HG03060 (cell line): ENCODE data around the gene SLC6A17.

Experiments
- ATAC-seq: cut with Tn5 transposase; IDR thresholded peaks from one replicate; pipeline ENCODE4 v1.9.1; 2021; ENCODE audit warnings: low read depth, moderate number of reproducible peaks; ENCODE audit not compliant: unreplicated experiment

The SLC6A17 gene

GRCh38 chr1:110150330-110151174, at the start of gene SLC6A17:
Gene SLC6A17, plus strand, starts transcription at chr1:110150494. Its CDS starts 16,436 bp downstream, at chr1:110166930.
- ATAC-seq, result no peak

GRCh38 chr1:110102081-110102480, 48.2 kb upstream of the SLC6A17 start:
- ATAC-seq, result no peak

- ATAC-seq, result no peak
Observed at GRCh38 chr1:110106013-110106941, 44.0 kb upstream of the SLC6A17 start.

- ATAC-seq, result no peak
Observed at GRCh38 chr1:110107867-110108469, 42.3 kb upstream of the SLC6A17 start.

- no peak for ATAC-seq
Observed at GRCh38 chr1:110111081-110111480, 39.2 kb upstream of the SLC6A17 start.

- ATAC-seq, result no peak
Observed at GRCh38 chr1:110112143-110112542, 38.2 kb upstream of the SLC6A17 start, which contains the start of gene UBL4B. Gene UBL4B, plus strand, starts transcription at chr1:110112443. Its CDS starts 92 bp downstream, at chr1:110112535.

GRCh38 chr1:110112656-110113055, 37.6 kb upstream of the SLC6A17 start:
- ATAC-seq, result no peak

- no peak for ATAC-seq
Observed at GRCh38 chr1:110113551-110113950, 36.7 kb upstream of the SLC6A17 start.

- no peak for ATAC-seq
Observed at GRCh38 chr1:110114173-110114572, 36.1 kb upstream of the SLC6A17 start.

- no peak for ATAC-seq
Observed at GRCh38 chr1:110114784-110115183, 35.5 kb upstream of the SLC6A17 start.

GRCh38 chr1:110118636-110119396, 31.5 kb upstream of the SLC6A17 start:
- ATAC-seq, result no peak

- ATAC-seq, result no peak
Observed at GRCh38 chr1:110119843-110120242, 30.5 kb upstream of the SLC6A17 start.

- ATAC-seq, result no peak
Observed at GRCh38 chr1:110120960-110121561, 29.2 kb upstream of the SLC6A17 start.

GRCh38 chr1:110123224-110123623, 27.1 kb upstream of the SLC6A17 start:
- no peak for ATAC-seq

- ATAC-seq, result no peak
Observed at GRCh38 chr1:110125810-110126209, 24.5 kb upstream of the SLC6A17 start.

GRCh38 chr1:110130113-110130591, 20.1 kb upstream of the SLC6A17 start:
- ATAC-seq, result no peak

GRCh38 chr1:110130989-110131388, 19.3 kb upstream of the SLC6A17 start:
- ATAC-seq, result no peak

- no peak for ATAC-seq
Observed at GRCh38 chr1:110132682-110133081, 17.6 kb upstream of the SLC6A17 start.

GRCh38 chr1:110133436-110133835, 16.9 kb upstream of the SLC6A17 start:
- ATAC-seq, result no peak
